ENCODE measurements around the gene CSNK1G2.

Gene CSNK1G2

DNA sequence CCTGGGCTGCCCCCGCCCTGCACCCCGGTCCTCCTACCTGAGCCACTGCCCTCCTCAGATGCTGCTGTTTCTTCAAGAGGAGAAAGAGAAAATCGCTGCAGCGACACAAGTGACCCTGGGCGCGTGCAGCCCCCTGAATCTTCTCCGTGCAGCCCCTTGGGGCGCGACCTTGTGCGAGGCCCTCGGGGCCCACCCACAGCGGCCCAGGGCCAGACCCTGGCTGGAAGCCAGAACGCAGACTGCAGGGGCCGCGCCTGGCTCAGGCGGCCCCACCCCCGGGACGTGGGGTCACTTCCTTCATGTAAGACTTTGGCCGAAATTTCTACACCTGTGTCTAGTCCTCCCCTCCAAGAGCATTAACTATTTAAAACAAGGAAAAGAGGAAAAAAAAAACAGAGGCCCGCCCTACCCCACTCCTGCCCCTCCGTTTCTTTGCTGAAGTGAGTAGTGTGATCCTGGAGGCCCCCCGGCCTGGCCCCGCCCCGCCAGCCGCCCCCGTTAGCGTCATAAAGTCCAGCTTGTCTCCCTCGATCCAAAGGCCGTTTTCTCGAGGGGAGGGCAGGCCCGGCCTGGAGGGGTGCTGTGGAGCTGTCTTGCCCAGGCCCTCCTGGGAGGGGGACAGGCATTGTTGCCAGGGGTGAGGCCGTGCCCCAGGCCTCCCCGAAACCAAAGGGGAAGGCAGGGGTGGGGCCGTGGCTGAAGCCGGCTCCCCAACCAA lies 39.3 kb downstream of the CSNK1G2 start:
- TF ChIP-seq, protein P1, sequence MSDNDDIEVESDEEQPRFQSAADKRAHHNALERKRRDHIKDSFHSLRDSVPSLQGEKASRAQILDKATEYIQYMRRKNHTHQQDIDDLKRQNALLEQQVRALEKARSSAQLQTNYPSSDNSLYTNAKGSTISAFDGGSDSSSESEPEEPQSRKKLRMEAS (IDR thresholded peaks at IDR 0.05; ENCODE audit: low read depth, low read length), result no peak
- TF ChIP-seq MYC (IDR thresholded peaks at IDR 0.05; ENCODE audit: low read depth, low read length) (no peak), POLR2A (IDR thresholded peaks at IDR 0.05; ENCODE audit: extremely low read depth, insufficient read length) (no peak)
- TF ChIP-seq, protein P2, sequence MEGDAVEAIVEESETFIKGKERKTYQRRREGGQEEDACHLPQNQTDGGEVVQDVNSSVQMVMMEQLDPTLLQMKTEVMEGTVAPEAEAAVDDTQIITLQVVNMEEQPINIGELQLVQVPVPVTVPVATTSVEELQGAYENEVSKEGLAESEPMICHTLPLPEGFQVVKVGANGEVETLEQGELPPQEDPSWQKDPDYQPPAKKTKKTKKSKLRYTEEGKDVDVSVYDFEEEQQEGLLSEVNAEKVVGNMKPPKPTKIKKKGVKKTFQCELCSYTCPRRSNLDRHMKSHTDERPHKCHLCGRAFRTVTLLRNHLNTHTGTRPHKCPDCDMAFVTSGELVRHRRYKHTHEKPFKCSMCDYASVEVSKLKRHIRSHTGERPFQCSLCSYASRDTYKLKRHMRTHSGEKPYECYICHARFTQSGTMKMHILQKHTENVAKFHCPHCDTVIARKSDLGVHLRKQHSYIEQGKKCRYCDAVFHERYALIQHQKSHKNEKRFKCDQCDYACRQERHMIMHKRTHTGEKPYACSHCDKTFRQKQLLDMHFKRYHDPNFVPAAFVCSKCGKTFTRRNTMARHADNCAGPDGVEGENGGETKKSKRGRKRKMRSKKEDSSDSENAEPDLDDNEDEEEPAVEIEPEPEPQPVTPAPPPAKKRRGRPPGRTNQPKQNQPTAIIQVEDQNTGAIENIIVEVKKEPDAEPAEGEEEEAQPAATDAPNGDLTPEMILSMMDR (IDR thresholded peaks at IDR 0.05; ENCODE audit: low read depth, low read length), result no peak
- no peak overlapping the region for H3K4me3 ChIP-seq (ENCODE audit: low read depth, low read length)
- DNase-seq (ENCODE audit: low read depth), result no peak

DNA sequence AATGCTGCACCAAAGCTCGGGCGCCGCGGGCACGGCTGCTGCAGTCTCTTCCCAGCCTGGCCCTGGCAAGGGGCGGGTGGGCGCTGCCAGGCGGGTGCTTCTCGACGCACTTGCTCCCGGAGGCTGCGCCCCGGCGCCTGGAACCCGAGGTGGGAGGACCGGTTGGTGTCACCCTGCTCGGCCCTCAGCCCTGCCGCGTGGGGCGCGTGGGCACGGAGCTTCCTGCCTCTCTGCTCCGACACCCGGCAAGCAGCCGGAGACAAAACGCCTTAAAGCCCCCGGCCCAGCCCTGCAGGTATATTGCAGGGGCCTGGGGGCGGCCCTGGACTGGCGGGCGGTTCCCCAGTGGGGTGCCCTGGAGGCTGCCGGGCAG lies 39.8 kb downstream of the CSNK1G2 start:
- TF ChIP-seq POLR2A (IDR thresholded peaks at IDR 0.05; ENCODE audit: extremely low read depth, insufficient read length) (no peak), MYC (IDR thresholded peaks at IDR 0.05; ENCODE audit: low read depth, low read length) (no peak)
- TF ChIP-seq, protein P2 (IDR thresholded peaks at IDR 0.05; ENCODE audit: low read depth, low read length), result no peak
- TF ChIP-seq, protein P1 (IDR thresholded peaks at IDR 0.05; ENCODE audit: low read depth, low read length), result no peak
- no peak for DNase-seq (ENCODE audit: low read depth)
- no peak overlapping the region for H3K4me3 ChIP-seq (ENCODE audit: low read depth, low read length)

DNA sequence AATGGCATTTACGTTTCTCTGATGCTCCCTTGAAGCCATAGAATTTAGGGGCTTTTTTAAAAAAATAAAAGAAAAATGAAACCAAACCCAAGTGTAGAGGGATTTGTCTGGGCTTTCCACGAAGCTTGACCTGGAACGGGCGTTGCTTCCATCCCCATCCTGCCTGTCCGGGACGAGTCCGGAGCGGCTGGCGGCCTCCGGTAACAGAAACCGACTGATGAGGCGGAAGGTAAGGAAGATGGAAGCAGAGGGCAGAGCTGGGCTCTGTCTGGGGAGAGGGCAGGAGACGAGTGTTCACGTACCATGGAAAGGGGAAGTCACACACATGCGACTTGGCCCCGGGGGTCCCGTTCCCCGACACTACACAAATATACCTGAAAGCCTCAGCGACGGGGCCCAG lies 40.3 kb downstream of the CSNK1G2 start:
- H3K4me3 ChIP-seq (ENCODE audit: low read depth, low read length), result no peak overlapping the region
- TF ChIP-seq, protein P2 (IDR thresholded peaks at IDR 0.05; ENCODE audit: low read depth, low read length), result no peak
- TF ChIP-seq POLR2A (IDR thresholded peaks at IDR 0.05; ENCODE audit: extremely low read depth, insufficient read length), result no peak
- TF ChIP-seq MYC (IDR thresholded peaks at IDR 0.05; ENCODE audit: low read depth, low read length), result no peak
- TF ChIP-seq, protein P1 (IDR thresholded peaks at IDR 0.05; ENCODE audit: low read depth, low read length), result no peak
- no peak for DNase-seq (ENCODE audit: low read depth)

DNA sequence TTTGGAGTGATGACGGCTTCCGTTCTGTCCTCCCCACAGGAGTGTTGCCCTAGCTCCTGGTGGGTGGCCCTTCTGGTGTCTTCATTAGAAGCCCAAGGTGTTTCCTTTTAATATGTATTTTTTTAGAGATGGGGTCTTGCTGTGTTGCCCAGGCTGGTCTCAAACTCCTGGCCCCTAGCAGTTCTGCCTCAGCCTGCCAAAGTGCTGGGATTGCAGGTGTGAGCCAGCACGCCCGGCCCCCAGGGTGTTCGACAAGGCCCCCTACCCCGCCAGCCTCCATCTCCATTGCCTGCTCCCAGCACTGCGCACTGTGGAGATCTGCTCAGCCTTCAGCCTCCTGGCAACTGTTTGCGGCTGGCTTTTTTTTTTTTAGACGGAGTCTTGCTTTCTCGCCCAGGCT lies 43.4 kb downstream of the CSNK1G2 start:
- no peak for TF ChIP-seq POLR2A (IDR thresholded peaks at IDR 0.05; ENCODE audit: extremely low read depth, insufficient read length)
- TF ChIP-seq, protein P1 (IDR thresholded peaks at IDR 0.05; ENCODE audit: low read depth, low read length), result no peak
- no peak for TF ChIP-seq MYC (IDR thresholded peaks at IDR 0.05; ENCODE audit: low read depth, low read length)
- TF ChIP-seq, protein P2 (IDR thresholded peaks at IDR 0.05; ENCODE audit: low read depth, low read length), result no peak
- no peak for DNase-seq (ENCODE audit: low read depth)
- H3K4me3 ChIP-seq (ENCODE audit: low read depth, low read length), result no peak overlapping the region

DNA sequence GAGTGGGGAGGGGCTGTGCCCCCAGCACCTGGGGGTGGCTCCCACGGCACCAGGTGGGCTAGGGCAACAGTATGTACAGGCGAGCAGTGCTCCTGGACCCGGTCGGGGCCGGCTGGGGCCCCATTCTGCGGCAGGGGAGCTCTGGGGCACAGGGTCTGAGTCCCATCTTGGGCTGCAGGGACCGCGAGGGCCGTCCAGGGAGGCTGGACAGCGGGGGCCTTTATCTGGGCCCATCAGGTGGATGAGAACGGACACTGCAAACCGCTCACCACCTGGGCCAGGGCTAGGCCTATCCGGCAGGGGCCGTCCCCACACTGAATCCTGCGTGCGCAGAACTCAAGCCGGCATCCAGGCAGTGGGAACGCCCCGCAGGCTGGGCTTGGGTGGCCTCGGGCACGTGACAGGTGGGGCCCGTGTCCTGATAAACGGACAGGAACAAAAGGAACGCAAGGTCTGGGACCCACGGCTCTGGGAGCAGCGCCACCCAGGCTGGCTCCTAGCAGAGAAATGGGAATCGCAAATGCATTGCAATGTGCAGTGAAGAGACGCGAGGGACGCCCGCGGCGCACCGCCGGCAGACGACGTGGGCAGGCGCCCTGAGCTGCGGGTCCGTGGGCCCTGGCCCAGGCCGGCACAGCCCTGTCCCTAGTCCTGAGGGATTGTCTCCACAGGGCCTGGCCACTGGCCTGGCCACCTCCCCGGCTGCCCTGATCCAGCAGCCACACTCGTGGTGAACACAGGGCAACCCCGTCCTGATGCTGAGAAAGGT lies 44.8 kb downstream of the CSNK1G2 start:
- H3K4me3 ChIP-seq (ENCODE audit: low read depth, low read length), result no peak overlapping the region
- DNase-seq (ENCODE audit: low read depth), result peak; percentile 0
- no peak for TF ChIP-seq POLR2A (IDR thresholded peaks at IDR 0.05; ENCODE audit: extremely low read depth, insufficient read length)
- TF ChIP-seq, protein P2 (IDR thresholded peaks at IDR 0.05; ENCODE audit: low read depth, low read length), result no peak
- no peak for TF ChIP-seq MYC (IDR thresholded peaks at IDR 0.05; ENCODE audit: low read depth, low read length)
- TF ChIP-seq, protein P1 (IDR thresholded peaks at IDR 0.05; ENCODE audit: low read depth, low read length), result no peak
